HepG2 (cell line): ENCODE data around the gene TALDO1. TPM values are rescaled to one million over a fixed set of nuclear protein-coding genes. Genes with fewer than 3 reads are reported as not detected.

Experiments
- ATAC-seq: fragments of 200-7000 bp; cut with Tn5 transposase; 3 replicates; pipeline ENCODE4 v1.9.1; 2020; ENCODE audit warnings: mild to moderate bottlenecking, moderate library complexity
- BruUV-seq: library from RNA; stranded (reverse); fragments of 400-500 nt; replicated peaks from 2 replicates; lab custom pipeline; 2021; lab: Mats Ljungman, UMichigan
- CTCF ChIA-PET: fragments of 300-600 bp; formaldehyde crosslinking; extraction: SDS; loops from one replicate; lab custom pipeline; 2021; ENCODE audit warnings: low total read pairs, inconsistent platforms, low intra/inter-chr PET ratio; lab: Yijun Ruan, JAX
- POLR2A ChIA-PET: fragments of 350-600 bp; sonication (Branson Sonifier 250); formaldehyde crosslinking; loops from one replicate; lab custom pipeline; 2020; ENCODE audit warnings: antibody characterized with exemption, inconsistent platforms; lab: Yijun Ruan, JAX
- DNase-seq: peaks from one replicate; pipeline ENCODE4 v3.0.0-alpha.2; 2015; ENCODE audit warnings: low spot score
- FAIRE-seq: peaks from 3 replicates; lab custom pipeline; 2011; peaks lifted over from hg19 to GRCh38; lab: Jason Lieb, UNC
- H2AFZ ChIP-seq: one replicate; pipeline ENCODE4 v1.6.1; 2011; ENCODE audit warnings: low read length, inconsistent platforms
- H3K27ac ChIP-seq: fragments of 300-600 bp; 3 replicates; pipeline ENCODE4 v1.8.0; 2011; ENCODE audit warnings: mixed run types, mild to moderate bottlenecking, mixed read lengths, low read length, inconsistent platforms; ENCODE audit not compliant: insufficient read depth; ENCODE audit errors: extremely low read length
- H3K27me3 ChIP-seq, 2 experiments: fragments of 200-600 bp in 1 of 2; 2 replicates in 1 of 2; 3 replicates in 1 of 2; pipeline versions ENCODE4 v1.6.0 to v1.8.0; 2011; ENCODE audit warnings: low read length in 2 of 2, mild to moderate bottlenecking in 2 of 2, moderate library complexity in 2 of 2, inconsistent platforms in 1 of 2; ENCODE audit not compliant: insufficient read depth in 2 of 2, control insufficient read depth in 1 of 2
- H3K36me3 ChIP-seq, 2 experiments: fragments of 200-600 bp in 1 of 2; replicated peaks in 1 of 2; 2 replicates in 1 of 2; 3 replicates in 1 of 2; pipeline versions ENCODE4 v1.5.1 to v1.8.0; 2011; ENCODE audit warnings: low read length in 2 of 2, inconsistent platforms in 1 of 2; ENCODE audit not compliant: insufficient read depth in 2 of 2, control insufficient read depth in 1 of 2
- H3K4me1 ChIP-seq: 2 replicates; pipeline ENCODE4 v1.5.1; 2012; ENCODE audit warnings: low read length, inconsistent platforms; ENCODE audit not compliant: insufficient read depth
- H3K4me2 ChIP-seq: 2 replicates; pipeline ENCODE4 v1.6.0; 2011; ENCODE audit warnings: low read depth, low read length, inconsistent platforms
- H3K4me3 ChIP-seq, 3 experiments: fragments of 200-600 bp in 1 of 3; sonication (generic), shearing (Covaris generic) in 1 of 3; replicated peaks in 1 of 3; 2 replicates each; pipeline ENCODE4 v1.5.1; 2011 to 2016; ENCODE audit warnings: low read length in 3 of 3, inconsistent platforms in 2 of 3, low read depth in 2 of 3, mild to moderate bottlenecking in 2 of 3, control low read depth in 1 of 3, mixed read lengths in 1 of 3; ENCODE audit not compliant: insufficient read depth in 1 of 3
- H3K79me2 ChIP-seq: one replicate; pipeline ENCODE4 v1.6.1; 2011; ENCODE audit warnings: low read length, inconsistent platforms; ENCODE audit not compliant: insufficient read depth
- H3K9ac ChIP-seq: 2 replicates; pipeline ENCODE4 v1.6.0; 2011; ENCODE audit warnings: mild to moderate bottlenecking, low read depth, low read length, inconsistent platforms; ENCODE audit not compliant: insufficient read depth
- H3K9me3 ChIP-seq: 2 replicates; pipeline ENCODE4 v1.5.1; 2012; ENCODE audit warnings: mild to moderate bottlenecking, low read length
- H4K20me1 ChIP-seq: 2 replicates; pipeline ENCODE4 v1.6.0; 2011; ENCODE audit warnings: inconsistent platforms, mild to moderate bottlenecking, low read length, moderate library complexity; ENCODE audit not compliant: insufficient read depth
- AGO2 ChIP-seq: fragments of 200-400 bp; formaldehyde crosslinking; optimal IDR thresholded peaks from 2 replicates; pipeline ENCODE3; 2017; ENCODE audit warnings: mild to moderate bottlenecking, low read depth, low read length, moderate library complexity
- CEBPB ChIP-seq: IDR thresholded peaks from 2 replicates; pipeline ENCODE4 v1.6.1; 2011; ENCODE audit warnings: low read depth, low read length, improper control_type of control experiment, borderline replicate concordance
- CEBPG ChIP-seq: IDR thresholded peaks from 2 replicates; pipeline ENCODE4 v1.6.1; 2016
- HDAC6 ChIP-seq: fragments of 200-600 bp; sonication (generic); IDR thresholded peaks from 2 replicates; pipeline ENCODE4 v1.7.0; 2017; ENCODE audit warnings: mild to moderate bottlenecking, antibody characterized with exemption, low read length, low read depth
- HNRNPLL ChIP-seq: fragments of 200-400 bp; formaldehyde crosslinking; IDR thresholded peaks from 2 replicates; pipeline ENCODE4 v1.6.1; 2017; ENCODE audit warnings: mild to moderate bottlenecking, low read depth, low read length; ENCODE audit not compliant: poor library complexity, severe bottlenecking
- POLR2G ChIP-seq: fragments of 200-400 bp; formaldehyde crosslinking; IDR thresholded peaks from 2 replicates; pipeline ENCODE4 v1.6.1; 2018; ENCODE audit warnings: mild to moderate bottlenecking, low read depth, low read length, moderate library complexity
- WGBS: methylation state at CpG from one replicate; pipeline ENCODE4 v1.1.6; 2017; ENCODE audit warnings: low lambda C conversion rate; 5-methylcytosine and 5-hydroxymethylcytosine counted together
- in situ Hi-C: cut with HindIII; loops from 2 replicates; pipeline ENCODE4 v1.10.0; 2017; ENCODE audit warnings: low pct_unique_long_range_greater_than_20kb; ENCODE audit not compliant: extremely low pct_ligation_motif_present
- intact Hi-C: fragments of 100-400 bp; cut with micrococcal nuclease; formaldehyde crosslinking; loops from one replicate; pipeline ENCODE4 v1.10.0; 2022; ENCODE audit not compliant: unreplicated experiment
- polyA plus RNA-seq, 8 experiments: library from polyadenylated mRNA; depleted of rRNA in 3 of 8; stranded (reverse) in 7 of 8; unstranded in 1 of 8; fragments of >200 nt; fragmentation: Illumina TruSeq in 4 of 8; extraction: Trizol in 4 of 8; gene quantifications; 2 replicates each; pipeline versions ENCODE4 v1.2.1 to v1.2.3, GENCODE V29; 2011 to 2016; ENCODE audit warnings: low read depth in 4 of 8, missing spikeins in 1 of 8, mixed read lengths in 1 of 8; ENCODE audit not compliant: insufficient read depth in 1 of 8
- total RNA-seq, 5 experiments: library from RNA; depleted of rRNA; stranded (reverse); fragments of >200 nt; fragmentation: Illumina TruSeq; extraction: Trizol; gene quantifications; 2 replicates each; pipeline ENCODE4 v1.2.3, GENCODE V29; 2016; ENCODE audit warnings: low read depth in 1 of 5
- TF ChIP-seq, protein P1 (sequence below): sonication (generic); formaldehyde crosslinking; IDR thresholded peaks from 2 replicates; pipeline ENCODE4 v1.9.0; 2021; ENCODE audit warnings: missing genetic modification reagents, borderline replicate concordance
- TF ChIP-seq, protein P2 (sequence below): sonication (generic); formaldehyde crosslinking; IDR thresholded peaks from 2 replicates; pipeline ENCODE4 v1.4.0; 2020; ENCODE audit warnings: missing genetic modification reagents, mild to moderate bottlenecking, borderline replicate concordance

Gene TALDO1
- total and polyA plus RNA-seq, 2 of the 13 experiments (the other 11 are each of a cell fraction or from before 2014, with no cell fraction given): 107 to 240 TPM

DNA sequence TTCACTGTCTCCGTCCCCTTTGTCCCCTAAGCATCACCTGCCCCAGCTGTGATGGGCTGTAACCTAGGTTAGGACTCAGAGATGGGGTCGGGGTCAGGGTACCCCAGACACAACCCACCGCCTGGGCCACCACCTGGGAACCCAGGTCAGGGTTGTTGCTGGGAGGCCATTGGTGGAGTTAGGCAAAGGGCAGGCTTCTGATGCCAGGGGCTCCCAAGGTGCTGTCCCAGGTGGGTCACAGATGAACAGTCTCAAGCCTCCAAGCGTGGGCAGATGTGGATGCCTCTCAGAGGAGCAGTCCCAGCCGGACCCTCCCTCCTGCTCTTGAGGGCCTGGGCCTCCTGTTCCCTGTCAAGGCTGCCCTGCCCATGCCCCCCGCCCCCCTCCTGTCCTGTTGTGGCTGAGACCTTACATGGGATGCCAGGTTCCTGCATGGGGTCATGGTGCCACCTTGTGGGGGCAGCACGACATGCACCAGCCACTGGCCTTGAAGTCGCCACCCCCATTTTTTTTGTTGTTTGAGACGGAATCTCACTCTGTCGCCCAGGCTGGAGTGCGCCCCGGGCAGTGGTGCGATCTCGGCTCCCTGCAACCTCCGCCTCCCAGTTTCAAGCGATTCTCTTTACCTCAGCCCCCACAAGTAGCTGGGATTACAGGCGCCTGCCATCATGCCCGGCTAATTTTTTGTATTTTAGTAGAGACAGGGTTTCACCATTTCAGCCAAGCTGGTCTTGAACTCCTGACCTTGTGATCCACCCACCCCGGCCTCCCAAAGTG lies 17.9 kb downstream of the TALDO1 start (continued):
- TF ChIP-seq, protein P1, sequence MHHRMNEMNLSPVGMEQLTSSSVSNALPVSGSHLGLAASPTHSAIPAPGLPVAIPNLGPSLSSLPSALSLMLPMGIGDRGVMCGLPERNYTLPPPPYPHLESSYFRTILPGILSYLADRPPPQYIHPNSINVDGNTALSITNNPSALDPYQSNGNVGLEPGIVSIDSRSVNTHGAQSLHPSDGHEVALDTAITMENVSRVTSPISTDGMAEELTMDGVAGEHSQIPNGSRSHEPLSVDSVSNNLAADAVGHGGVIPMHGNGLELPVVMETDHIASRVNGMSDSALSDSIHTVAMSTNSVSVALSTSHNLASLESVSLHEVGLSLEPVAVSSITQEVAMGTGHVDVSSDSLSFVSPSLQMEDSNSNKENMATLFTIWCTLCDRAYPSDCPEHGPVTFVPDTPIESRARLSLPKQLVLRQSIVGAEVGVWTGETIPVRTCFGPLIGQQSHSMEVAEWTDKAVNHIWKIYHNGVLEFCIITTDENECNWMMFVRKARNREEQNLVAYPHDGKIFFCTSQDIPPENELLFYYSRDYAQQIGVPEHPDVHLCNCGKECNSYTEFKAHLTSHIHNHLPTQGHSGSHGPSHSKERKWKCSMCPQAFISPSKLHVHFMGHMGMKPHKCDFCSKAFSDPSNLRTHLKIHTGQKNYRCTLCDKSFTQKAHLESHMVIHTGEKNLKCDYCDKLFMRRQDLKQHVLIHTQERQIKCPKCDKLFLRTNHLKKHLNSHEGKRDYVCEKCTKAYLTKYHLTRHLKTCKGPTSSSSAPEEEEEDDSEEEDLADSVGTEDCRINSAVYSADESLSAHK (CRISPR knock-in tag): no peak
- peak; percentile 96 for TF ChIP-seq AGO2
- TF ChIP-seq, protein P2, sequence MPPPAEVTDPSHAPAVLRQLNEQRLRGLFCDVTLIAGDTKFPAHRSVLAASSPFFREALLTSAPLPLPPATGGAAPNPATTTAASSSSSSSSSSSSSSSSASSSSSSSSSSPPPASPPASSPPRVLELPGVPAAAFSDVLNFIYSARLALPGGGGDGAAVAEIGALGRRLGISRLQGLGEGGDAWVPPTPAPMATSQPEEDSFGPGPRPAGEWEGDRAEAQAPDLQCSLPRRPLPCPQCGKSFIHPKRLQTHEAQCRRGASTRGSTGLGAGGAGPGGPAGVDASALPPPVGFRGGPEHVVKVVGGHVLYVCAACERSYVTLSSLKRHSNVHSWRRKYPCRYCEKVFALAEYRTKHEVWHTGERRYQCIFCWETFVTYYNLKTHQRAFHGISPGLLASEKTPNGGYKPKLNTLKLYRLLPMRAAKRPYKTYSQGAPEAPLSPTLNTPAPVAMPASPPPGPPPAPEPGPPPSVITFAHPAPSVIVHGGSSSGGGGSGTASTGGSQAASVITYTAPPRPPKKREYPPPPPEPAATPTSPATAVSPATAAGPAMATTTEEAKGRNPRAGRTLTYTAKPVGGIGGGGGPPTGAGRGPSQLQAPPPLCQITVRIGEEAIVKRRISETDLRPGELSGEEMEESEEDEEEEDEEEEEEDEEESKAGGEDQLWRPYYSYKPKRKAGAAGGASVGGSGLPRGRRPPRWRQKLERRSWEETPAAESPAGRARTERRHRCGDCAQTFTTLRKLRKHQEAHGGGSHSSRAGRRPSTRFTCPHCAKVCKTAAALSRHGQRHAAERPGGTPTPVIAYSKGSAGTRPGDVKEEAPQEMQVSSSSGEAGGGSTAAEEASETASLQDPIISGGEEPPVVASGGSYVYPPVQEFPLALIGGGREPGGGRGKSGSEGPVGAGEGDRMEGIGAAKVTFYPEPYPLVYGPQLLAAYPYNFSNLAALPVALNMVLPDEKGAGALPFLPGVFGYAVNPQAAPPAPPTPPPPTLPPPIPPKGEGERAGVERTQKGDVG (CRISPR knock-in tag): peak; percentile 26; the same call in 1 of the 2 replicates
- peak; percentile 13 for TF ChIP-seq HNRNPLL

DNA sequence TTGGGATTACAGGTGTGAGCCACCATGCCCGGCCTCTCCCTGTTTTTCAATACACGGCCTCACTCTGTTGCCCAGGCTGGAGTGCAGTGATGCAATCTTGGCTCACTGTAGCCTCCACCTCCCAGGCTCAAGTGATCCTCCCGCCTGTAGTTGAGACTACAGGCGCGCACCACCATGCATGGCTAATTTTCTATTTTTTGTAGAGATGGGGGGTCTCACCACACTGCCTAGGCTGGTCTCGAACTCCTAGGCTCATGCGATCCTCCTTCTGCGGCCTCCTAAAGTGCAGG lies 18.5 kb downstream of the TALDO1 start:
- Histone ChIP-seq H3K79me2 (no peaks in the 10 kb centered on the region), H3K4me2 (no peak overlapping the region), H2AFZ (no peak overlapping the region), H3K4me3 (no peak overlapping the region), H3K9ac (no peak overlapping the region), H3K9me3 (no peaks in the 10 kb centered on the region), H3K4me1 (peaks cover 12% of the 10 kb centered on the region), H3K27ac (no peak overlapping the region), H3K27me3 (no peaks in the 10 kb centered on the region), H4K20me1 (peaks cover 9% of the 10 kb centered on the region; the same call in 1 of the 2 replicates), H3K36me3 (peaks cover 20 to 58% of the 10 kb centered on the region in 2 experiments)
- POLR2A ChIA-PET: interaction anchor here (0.7 kb wide), 1 partner anchor 9 kb away, joined by 3 read pairs; no protein-coding TSS in a partner anchor
- TF ChIP-seq CEBPB (peak; percentile 4; the same call in 1 of the 2 replicates), HDAC6 (no peak), POLR2G (peak; percentile 50; the same call in 1 of the 2 replicates), CEBPG (CRISPR knock-in tag) (peak; percentile 28; the same call in 1 of the 2 replicates)
- intact Hi-C loops: loop anchor here (2.0 kb wide), 1 partner anchor 103 kb away; no protein-coding TSS in a partner anchor
- no peak for FAIRE-seq
- 95% methylated on average over 8 of the region's 8 CpGs for WGBS
- CTCF ChIA-PET: interaction anchor here (1.7 kb wide), 1 partner anchor 37 kb away, joined by 11 read pairs; no protein-coding TSS in a partner anchor
- BruUV-seq: no TSS peak
- in situ Hi-C loops: loop anchor here (5.0 kb wide), 1 partner anchor 103 kb away; no protein-coding TSS in a partner anchor
- ATAC-seq: no peak
- no peak for DNase-seq
